Measurements from ENCODE around the gene ACSL6.
"Not testable (repeated sequence)": the region's sequence is repeated elsewhere in the genome, so short reads cannot be mapped to it uniquely, and the experiment has no call there.

The ACSL6 gene

DNA sequence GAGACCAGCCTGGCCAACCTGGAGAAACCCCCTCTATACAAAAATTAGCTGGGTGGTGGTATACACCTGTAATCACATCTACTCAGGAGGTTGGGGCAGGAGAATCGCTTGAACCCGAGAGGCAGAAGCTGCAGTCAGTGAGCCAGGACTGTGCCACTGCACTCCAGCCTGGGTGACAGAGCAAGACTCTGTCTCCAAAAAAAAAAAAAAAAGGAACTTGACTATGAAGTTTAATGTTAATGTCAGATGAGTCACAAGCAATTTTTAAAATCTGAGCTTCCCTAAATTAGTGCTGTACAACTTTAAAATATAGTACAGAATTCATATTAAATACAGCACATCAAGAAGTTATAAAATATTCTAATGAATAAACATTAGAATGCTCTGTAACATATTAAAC lies 67.5 kb downstream of the ACSL6 start:
- H3K27me3 Mint-ChIP-seq, result no peaks in the 10 kb centered on the region
- no peak overlapping the region for H3K4me3 Mint-ChIP-seq
- H3K36me3 Mint-ChIP-seq, result peaks cover 16% of the 10 kb centered on the region
- no peaks in the 10 kb centered on the region for H3K9me3 Mint-ChIP-seq (ENCODE audit: low read depth)
- no peak overlapping the region for H3K27ac Mint-ChIP-seq
- H3K4me1 Mint-ChIP-seq (ENCODE audit: low read depth), result no peaks in the 10 kb centered on the region

DNA sequence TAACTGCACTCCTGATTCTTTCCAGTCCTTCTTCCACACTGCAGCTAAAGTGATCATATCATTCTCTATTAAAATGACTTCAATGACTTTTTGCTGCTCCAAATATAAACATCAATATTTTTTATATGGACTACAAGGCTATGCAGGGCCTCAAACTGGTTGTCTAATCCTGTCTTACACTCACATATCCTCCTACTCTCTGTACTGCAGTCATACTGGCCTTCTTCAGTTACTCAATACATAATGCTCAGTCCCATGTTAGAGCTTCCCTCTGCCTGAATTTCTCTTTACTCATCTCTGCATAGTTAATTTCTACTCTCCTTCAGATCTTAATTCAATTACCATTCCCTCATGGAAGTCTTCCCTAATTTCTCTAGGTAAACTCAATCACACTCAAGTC lies 69.4 kb downstream of the ACSL6 start:
- Mint-ChIP-seq H3K27me3 (no peaks in the 10 kb centered on the region), H3K36me3 (peaks cover 16% of the 10 kb centered on the region), H3K9me3 (ENCODE audit: low read depth) (no peaks in the 10 kb centered on the region), H3K4me1 (ENCODE audit: low read depth) (no peaks in the 10 kb centered on the region), H3K27ac (no peak overlapping the region), H3K4me3 (no peak overlapping the region)

- Mint-ChIP-seq H3K27me3 (no peaks in the 10 kb centered on the region), H3K4me1 (ENCODE audit: low read depth) (peaks cover 5% of the 10 kb centered on the region), H3K9me3 (ENCODE audit: low read depth) (no peaks in the 10 kb centered on the region), H3K36me3 (peaks cover 16% of the 10 kb centered on the region), H3K27ac (no peak overlapping the region), H3K4me3 (no peak overlapping the region)
These were observed 71.6 kb downstream of the ACSL6 start for GRCh38 chr5:131939690-131940345.

- no peak overlapping the region for H3K4me3 Mint-ChIP-seq
- no peaks in the 10 kb centered on the region for H3K27me3 Mint-ChIP-seq
- no peak overlapping the region for H3K27ac Mint-ChIP-seq
- peaks cover 23% of the 10 kb centered on the region for H3K9me3 Mint-ChIP-seq (ENCODE audit: low read depth)
- peaks cover 5% of the 10 kb centered on the region for H3K4me1 Mint-ChIP-seq (ENCODE audit: low read depth)
- H3K36me3 Mint-ChIP-seq, result peaks cover 33% of the 10 kb centered on the region
These were observed 79.2 kb downstream of the ACSL6 start for GRCh38 chr5:131932235-131932634.

- no peaks in the 10 kb centered on the region for H3K27me3 Mint-ChIP-seq
These were observed 82.5 kb downstream of the ACSL6 start for GRCh38 chr5:131928957-131929356.

DNA sequence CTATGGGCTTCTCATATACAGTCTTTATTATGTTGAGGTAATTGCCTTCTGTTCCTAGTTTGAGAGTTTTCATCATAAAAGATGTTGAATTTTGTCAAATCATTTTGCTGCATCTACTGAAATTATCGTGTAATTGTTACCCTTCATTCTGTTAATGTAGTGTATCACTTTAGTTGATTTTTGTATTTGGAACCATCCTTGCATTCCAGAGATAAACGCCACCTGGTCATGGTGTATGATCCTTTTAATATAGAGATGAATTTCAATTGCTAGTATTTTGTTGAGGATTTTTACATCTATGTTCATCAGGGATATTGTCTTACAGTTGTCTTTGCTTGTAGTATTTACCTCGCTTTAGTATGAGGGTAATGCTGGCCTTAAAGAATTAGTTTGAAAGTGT lies 85.3 kb downstream of the ACSL6 start:
- Mint-ChIP-seq H3K27me3 (no peaks in the 10 kb centered on the region), H3K4me1 (ENCODE audit: low read depth) (no peaks in the 10 kb centered on the region), H3K27ac (no peak overlapping the region), H3K36me3 (peaks cover 34% of the 10 kb centered on the region), H3K4me3 (no peak overlapping the region), H3K9me3 (ENCODE audit: low read depth) (peaks cover 31% of the 10 kb centered on the region)

More at GRCh38 chr5:131928957-131929356, 82.5 kb downstream of the ACSL6 start:
- H3K4me3 Mint-ChIP-seq, result no peak overlapping the region
- no peaks in the 10 kb centered on the region for H3K4me1 Mint-ChIP-seq (ENCODE audit: low read depth)
- H3K9me3 Mint-ChIP-seq (ENCODE audit: low read depth), result peaks cover 31% of the 10 kb centered on the region
- H3K27ac Mint-ChIP-seq, result no peak overlapping the region
- peaks cover 42% of the 10 kb centered on the region for H3K36me3 Mint-ChIP-seq

- Mint-ChIP-seq H3K36me3 (peaks cover 5% of the 10 kb centered on the region), H3K4me3 (no peak overlapping the region), H3K27me3 (no peaks in the 10 kb centered on the region), H3K27ac (no peak overlapping the region), H3K4me1 (ENCODE audit: low read depth) (no peaks in the 10 kb centered on the region), H3K9me3 (ENCODE audit: low read depth) (peaks cover 5% of the 10 kb centered on the region)
These were observed 95.0 kb downstream of the ACSL6 start for GRCh38 chr5:131916481-131916880.

- Mint-ChIP-seq H3K27me3 (no peaks in the 10 kb centered on the region), H3K36me3 (peaks cover 10% of the 10 kb centered on the region), H3K4me3 (no peak overlapping the region), H3K27ac (no peak overlapping the region), H3K4me1 (ENCODE audit: low read depth) (no peaks in the 10 kb centered on the region), H3K9me3 (ENCODE audit: low read depth) (peaks cover 10% of the 10 kb centered on the region)
These were observed 97.0 kb downstream of the ACSL6 start for GRCh38 chr5:131914472-131914871.

DNA sequence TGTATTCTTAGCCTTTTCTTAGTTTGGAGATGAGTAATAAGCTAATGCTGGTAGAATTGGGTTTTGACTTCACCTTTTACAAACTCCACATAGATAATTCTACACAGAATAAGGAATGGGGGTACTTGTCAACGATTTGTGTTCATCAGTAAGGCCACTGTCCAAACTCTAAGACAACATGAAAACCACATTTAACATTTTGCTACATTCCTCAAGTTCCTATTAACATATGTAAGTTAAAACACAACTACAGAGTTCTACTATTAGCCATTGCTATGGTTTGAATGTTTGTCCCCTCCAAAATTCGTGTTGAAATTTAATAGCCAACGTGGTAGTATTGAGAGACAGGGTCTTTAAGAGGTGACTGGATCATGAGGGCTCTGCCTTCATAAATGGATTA lies 97.9 kb downstream of the ACSL6 start:
- H3K27me3 Mint-ChIP-seq, result no peaks in the 10 kb centered on the region
- no peaks in the 10 kb centered on the region for H3K4me1 Mint-ChIP-seq (ENCODE audit: low read depth)
- peaks cover 8% of the 10 kb centered on the region for H3K9me3 Mint-ChIP-seq (ENCODE audit: low read depth)
- peaks cover 12% of the 10 kb centered on the region for H3K36me3 Mint-ChIP-seq
- H3K4me3 Mint-ChIP-seq, result no peak overlapping the region
- no peak overlapping the region for H3K27ac Mint-ChIP-seq

DNA sequence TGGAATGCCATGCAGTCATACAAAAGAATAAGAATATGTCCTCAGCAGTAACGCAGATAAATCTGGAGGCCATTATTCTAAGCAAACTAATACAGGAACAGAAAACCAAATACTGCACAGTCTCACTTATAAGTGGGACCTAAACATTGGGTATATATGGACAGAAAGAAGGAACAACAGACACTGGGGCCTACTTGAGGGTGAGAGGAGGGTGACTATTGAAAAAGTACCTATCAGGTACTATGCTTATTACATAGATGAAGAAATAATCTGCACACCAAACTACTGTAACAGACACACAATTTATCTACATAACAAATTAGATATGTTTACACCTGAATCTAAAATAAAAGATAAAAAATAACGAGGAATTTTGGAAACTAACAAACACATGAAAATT lies 104.8 kb downstream of the ACSL6 start:
- Mint-ChIP-seq H3K27ac (no peak overlapping the region), H3K4me1 (ENCODE audit: low read depth) (peaks cover 17% of the 10 kb centered on the region), H3K27me3 (no peaks in the 10 kb centered on the region), H3K9me3 (ENCODE audit: low read depth) (peaks cover 52% of the 10 kb centered on the region), H3K4me3 (no peak overlapping the region), H3K36me3 (peaks cover 55% of the 10 kb centered on the region)

GRCh38 chr5:131902266-131902665 lies 109.2 kb downstream of the ACSL6 start:
- H3K4me1 Mint-ChIP-seq (ENCODE audit: low read depth), result peaks cover 23% of the 10 kb centered on the region

More at GRCh38 chr5:131902266-131902665, 109.2 kb downstream of the ACSL6 start:
- H3K27me3 Mint-ChIP-seq, result not testable (repeated sequence)
- Mint-ChIP-seq H3K27ac (peak overlapping the region; percentile 8), H3K9me3 (ENCODE audit: low read depth) (peaks cover 42% of the 10 kb centered on the region), H3K4me3 (peak overlapping the region; percentile 46), H3K36me3 (peaks cover 52% of the 10 kb centered on the region)
